Measurements from ENCODE around the gene FBXO15.

The FBXO15 gene

DNA sequence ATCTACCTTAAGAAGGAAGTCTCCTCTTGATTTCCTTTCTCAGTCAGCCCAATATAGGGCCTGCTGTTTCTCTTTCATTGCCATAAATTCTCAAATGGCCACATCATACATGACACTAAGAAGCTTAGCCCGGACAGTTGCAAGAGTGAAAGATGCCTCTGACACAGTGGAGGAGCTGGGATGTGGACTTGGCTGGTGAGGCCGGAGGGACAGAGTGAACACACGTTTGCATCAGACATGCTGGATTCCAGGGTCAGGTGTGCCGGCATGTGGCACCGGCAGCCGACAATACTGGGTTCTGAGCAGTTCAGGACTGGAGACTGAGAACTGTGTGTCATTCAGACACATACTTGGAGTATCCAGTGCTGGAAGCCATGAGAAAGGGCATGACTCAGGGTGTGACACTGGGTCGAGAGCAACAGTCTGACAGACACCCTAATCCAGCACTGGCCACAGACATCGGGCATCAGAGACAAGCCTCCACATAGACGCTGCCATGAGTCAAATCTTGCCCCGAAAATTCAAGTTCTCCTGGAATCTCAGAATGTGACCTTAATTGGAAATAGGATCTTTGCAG, 32.1 kb upstream of the FBXO15 start:
- H3K36me3 ChIP-seq (ENCODE audit: insufficient read depth, low read length): no peaks in the 10 kb centered on the region
- H3K9ac ChIP-seq (ENCODE audit: low read depth, low read length): no peak overlapping the region
- 84% methylated on average over 10 of the region's 10 CpGs for WGBS
- H3K27me3 ChIP-seq (ENCODE audit: insufficient read depth, low read length): no peaks in the 10 kb centered on the region
- no peak overlapping the region for H3K4me3 ChIP-seq (ENCODE audit: low read length)
- peaks cover 14% of the 10 kb centered on the region for H3K4me1 ChIP-seq (ENCODE audit: insufficient read depth, low read length)
- H3K27ac ChIP-seq (ENCODE audit: low read depth, low read length): no peak overlapping the region
- H3K9me3 ChIP-seq (ENCODE audit: insufficient read depth, low read depth, low read length): no peaks in the 10 kb centered on the region

DNA sequence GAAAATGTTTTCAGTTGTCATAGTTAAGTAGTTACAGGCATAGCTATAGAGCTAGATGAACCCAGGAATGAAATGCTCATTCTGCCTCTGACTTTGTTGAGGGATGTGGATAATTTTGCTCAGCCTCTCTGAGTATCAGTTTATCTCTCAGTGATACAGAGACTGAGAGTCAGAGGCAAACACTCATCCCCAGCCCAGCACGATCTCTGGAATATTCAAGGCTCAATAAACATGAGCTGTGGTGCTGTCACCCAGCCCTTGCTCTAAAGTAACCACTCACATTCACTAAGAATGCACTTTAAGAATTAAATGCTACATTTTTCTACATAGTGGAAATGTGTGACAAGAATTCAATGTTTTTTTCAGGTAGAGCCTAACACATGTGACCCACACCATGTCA, 31.2 kb upstream of the FBXO15 start:
- WGBS: 80% methylated on average over 1 of the region's 1 CpG
- Histone ChIP-seq H3K9me3 (ENCODE audit: insufficient read depth, low read depth, low read length) (no peaks in the 10 kb centered on the region), H3K27ac (ENCODE audit: low read depth, low read length) (no peak overlapping the region), H3K36me3 (ENCODE audit: insufficient read depth, low read length) (no peaks in the 10 kb centered on the region), H3K9ac (ENCODE audit: low read depth, low read length) (no peak overlapping the region), H3K27me3 (ENCODE audit: insufficient read depth, low read length) (no peaks in the 10 kb centered on the region), H3K4me1 (ENCODE audit: insufficient read depth, low read length) (peaks cover 8% of the 10 kb centered on the region), H3K4me3 (ENCODE audit: low read length) (no peak overlapping the region)

DNA sequence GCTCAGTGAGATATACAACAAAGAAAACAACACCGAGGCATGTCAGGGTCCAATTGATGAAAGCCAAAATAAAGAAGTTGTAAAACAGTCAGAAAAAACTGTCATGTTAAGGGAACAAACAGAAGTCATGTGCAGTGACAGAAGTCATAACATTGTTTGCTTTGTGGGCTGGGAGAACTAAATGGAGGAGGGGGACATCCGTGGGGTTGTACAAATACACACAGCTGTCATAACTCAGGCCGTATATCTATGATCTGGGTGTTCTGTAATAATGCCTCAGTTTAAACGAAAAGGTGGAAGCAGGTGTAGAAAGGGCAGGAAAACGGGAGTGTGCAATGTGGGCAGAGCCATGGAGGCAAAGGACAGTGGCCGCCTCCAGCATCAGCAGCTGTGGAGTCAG, 28.0 kb upstream of the FBXO15 start:
- no peak overlapping the region for H3K4me3 ChIP-seq (ENCODE audit: low read length)
- H3K9me3 ChIP-seq (ENCODE audit: insufficient read depth, low read depth, low read length): no peaks in the 10 kb centered on the region
- no peaks in the 10 kb centered on the region for H3K36me3 ChIP-seq (ENCODE audit: insufficient read depth, low read length)
- 93% methylated on average over 6 of the region's 6 CpGs for WGBS
- H3K27ac ChIP-seq (ENCODE audit: low read depth, low read length): no peak overlapping the region
- H3K27me3 ChIP-seq (ENCODE audit: insufficient read depth, low read length): no peaks in the 10 kb centered on the region
- no peak overlapping the region for H3K9ac ChIP-seq (ENCODE audit: low read depth, low read length)
- H3K4me1 ChIP-seq (ENCODE audit: insufficient read depth, low read length): no peaks in the 10 kb centered on the region

DNA sequence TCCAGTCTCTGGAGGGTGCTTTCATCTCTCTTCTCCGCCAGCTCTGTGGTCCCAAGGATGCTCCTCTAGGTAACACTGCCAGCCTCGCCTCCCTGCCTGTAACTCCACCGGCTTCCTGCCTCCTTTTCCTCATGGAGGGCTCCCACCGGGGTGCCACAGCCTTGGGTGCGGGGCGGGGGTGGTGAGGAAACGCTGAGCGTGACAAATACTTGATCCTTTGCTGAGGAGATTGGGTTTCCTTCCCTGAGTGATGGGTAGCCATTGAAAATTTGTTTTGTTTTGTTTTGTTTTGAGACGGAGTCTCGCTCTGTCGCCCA, 25.8 kb upstream of the FBXO15 start:
- 95% methylated on average over 8 of the region's 11 CpGs for WGBS
- Histone ChIP-seq H3K27me3 (ENCODE audit: insufficient read depth, low read length) (no peaks in the 10 kb centered on the region), H3K36me3 (ENCODE audit: insufficient read depth, low read length) (no peaks in the 10 kb centered on the region), H3K9ac (ENCODE audit: low read depth, low read length) (no peak overlapping the region), H3K9me3 (ENCODE audit: insufficient read depth, low read depth, low read length) (no peaks in the 10 kb centered on the region), H3K4me3 (ENCODE audit: low read length) (no peak overlapping the region), H3K4me1 (ENCODE audit: insufficient read depth, low read length) (no peaks in the 10 kb centered on the region), H3K27ac (ENCODE audit: low read depth, low read length) (no peak overlapping the region)

DNA sequence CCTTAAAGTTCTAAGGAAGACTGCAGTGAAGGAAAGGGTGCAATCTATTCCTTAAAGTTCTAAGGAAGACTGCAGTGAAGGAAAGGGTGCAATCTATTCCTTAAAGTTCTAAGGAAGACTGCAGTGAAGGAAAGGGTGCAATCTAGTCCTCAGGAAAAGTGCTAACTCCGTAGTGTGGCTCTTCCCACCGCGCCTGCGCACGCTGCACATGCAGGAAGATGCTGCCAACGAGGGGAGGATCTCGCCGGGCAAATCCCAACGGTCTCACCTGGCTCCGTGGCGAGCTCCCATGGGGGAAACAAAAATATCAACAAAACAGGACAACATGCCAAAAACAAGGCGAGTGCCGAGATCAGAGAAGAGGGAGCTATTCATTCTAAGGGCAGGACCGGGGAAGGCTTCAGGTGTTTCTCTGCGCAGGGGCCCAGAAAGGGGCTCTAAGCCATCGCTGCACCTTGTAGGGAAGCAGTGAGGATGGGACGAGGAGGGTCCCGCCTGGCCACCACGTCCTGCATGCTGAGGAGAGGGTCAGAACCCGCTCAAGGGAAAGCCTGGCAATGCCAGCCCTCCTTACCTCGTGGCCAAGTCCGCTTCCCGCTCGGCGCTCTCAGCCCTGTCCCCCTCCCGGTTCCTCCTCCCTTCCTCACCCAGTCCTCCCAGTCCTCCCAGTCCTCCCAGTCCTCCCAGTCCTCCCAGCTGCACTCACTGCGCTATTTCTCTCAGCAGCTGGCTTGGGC, 25.2 kb upstream of the FBXO15 start:
- no peaks in the 10 kb centered on the region for H3K27me3 ChIP-seq (ENCODE audit: insufficient read depth, low read length)
- no peaks in the 10 kb centered on the region for H3K9me3 ChIP-seq (ENCODE audit: insufficient read depth, low read depth, low read length)
- H3K4me3 ChIP-seq (ENCODE audit: low read length): no peak overlapping the region
- H3K36me3 ChIP-seq (ENCODE audit: insufficient read depth, low read length): no peaks in the 10 kb centered on the region
- H3K4me1 ChIP-seq (ENCODE audit: insufficient read depth, low read length): no peaks in the 10 kb centered on the region
- 92% methylated on average over 27 of the region's 27 CpGs for WGBS
- no peak overlapping the region for H3K9ac ChIP-seq (ENCODE audit: low read depth, low read length)
- no peak overlapping the region for H3K27ac ChIP-seq (ENCODE audit: low read depth, low read length)

DNA sequence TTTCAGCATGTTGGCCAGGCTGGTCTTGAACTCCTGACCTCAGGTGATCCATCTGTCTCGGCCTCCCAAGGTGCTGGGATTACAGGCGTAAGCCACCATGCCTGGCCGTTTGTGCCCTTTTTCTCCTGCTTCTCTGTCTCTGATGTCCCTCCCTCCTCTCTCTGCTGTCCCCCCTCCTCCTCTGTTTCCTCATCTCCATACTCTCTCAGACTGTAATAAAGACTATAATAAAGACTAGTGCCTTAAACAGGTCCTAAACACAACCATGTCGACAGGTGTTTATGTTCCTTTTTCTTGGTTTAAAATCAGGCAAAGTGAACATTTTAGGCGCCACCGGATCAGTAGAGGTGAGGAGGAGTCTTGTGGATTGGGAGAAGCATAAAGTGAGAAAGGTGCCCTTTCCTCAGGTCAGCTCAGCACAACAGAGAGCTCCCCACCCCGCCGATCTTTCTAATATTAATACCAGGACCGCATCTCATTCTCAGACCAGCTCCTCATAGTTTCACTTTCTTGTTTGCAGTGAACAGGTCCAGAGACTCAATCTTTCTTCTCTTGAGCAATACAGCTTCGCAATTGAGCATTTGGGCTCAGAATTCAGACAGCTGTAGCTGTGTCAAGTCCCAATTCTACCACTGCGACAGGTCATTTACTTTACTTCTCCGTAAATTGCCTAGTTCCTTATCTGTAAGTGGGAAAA, 24.4 kb upstream of the FBXO15 start:
- Histone ChIP-seq H3K9me3 (ENCODE audit: insufficient read depth, low read depth, low read length) (no peaks in the 10 kb centered on the region), H3K27ac (ENCODE audit: low read depth, low read length) (no peak overlapping the region), H3K4me1 (ENCODE audit: insufficient read depth, low read length) (no peaks in the 10 kb centered on the region), H3K9ac (ENCODE audit: low read depth, low read length) (no peak overlapping the region), H3K4me3 (ENCODE audit: low read length) (no peak overlapping the region), H3K36me3 (ENCODE audit: insufficient read depth, low read length) (no peaks in the 10 kb centered on the region), H3K27me3 (ENCODE audit: insufficient read depth, low read length) (no peaks in the 10 kb centered on the region)
- 93% methylated on average over 12 of the region's 12 CpGs for WGBS

DNA sequence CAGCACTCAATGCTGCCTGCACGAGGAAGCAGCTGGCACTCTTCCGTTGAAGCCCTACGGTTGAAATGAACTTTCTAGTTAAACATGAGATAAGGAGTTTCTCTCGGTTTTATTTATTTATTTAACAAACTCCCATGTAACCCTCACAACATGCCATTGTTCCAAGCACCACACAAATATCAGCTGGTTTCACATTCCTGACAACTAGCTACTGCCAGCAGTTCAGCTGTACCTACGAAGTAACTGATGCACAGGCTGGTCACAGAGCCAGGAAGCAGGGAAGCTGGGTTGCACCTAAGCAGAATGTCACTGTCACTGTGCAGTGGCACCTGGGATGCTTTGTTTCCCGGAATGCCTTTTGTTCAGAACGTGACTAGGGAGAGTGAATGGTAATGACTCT, 18.8 kb upstream of the FBXO15 start:
- no peak overlapping the region for H3K4me3 ChIP-seq (ENCODE audit: low read length)
- H3K27me3 ChIP-seq (ENCODE audit: insufficient read depth, low read length): no peaks in the 10 kb centered on the region
- H3K9me3 ChIP-seq (ENCODE audit: insufficient read depth, low read depth, low read length): no peaks in the 10 kb centered on the region
- H3K9ac ChIP-seq (ENCODE audit: low read depth, low read length): no peak overlapping the region
- WGBS: 84% methylated on average over 7 of the region's 7 CpGs
- H3K36me3 ChIP-seq (ENCODE audit: insufficient read depth, low read length): no peaks in the 10 kb centered on the region
- no peak overlapping the region for H3K27ac ChIP-seq (ENCODE audit: low read depth, low read length)
- H3K4me1 ChIP-seq (ENCODE audit: insufficient read depth, low read length): no peaks in the 10 kb centered on the region

DNA sequence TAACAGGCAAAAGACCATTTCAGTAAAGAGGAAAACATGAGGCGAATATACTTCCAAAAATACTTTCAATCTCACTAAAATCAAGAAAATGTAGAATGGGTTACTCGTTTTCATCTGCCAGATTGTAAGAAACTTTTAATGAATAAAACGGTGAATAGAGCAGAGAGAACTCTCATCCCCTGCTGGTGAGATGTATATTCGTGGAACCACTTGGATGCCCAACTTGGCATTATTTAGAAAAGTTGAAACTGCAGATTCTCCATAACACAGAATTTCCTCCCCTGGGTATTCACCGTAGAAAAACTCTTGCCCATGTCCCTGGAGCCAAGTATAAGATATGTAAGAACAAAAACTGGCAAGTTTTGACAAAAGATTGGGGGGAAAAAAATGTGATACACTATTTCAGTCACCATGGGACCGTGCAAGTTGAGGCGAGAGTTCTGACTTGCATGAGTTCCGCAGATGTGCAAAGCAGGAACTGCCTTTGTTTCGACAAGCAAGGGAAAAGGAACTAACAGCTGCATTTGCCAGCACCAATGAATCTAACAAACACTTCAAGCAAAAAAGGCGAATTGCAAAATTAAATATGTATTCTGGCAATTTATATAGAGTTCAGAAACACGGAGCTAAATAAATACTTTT, 15.5 kb upstream of the FBXO15 start:
- no peaks in the 10 kb centered on the region for H3K9me3 ChIP-seq (ENCODE audit: insufficient read depth, low read depth, low read length)
- H3K27me3 ChIP-seq (ENCODE audit: insufficient read depth, low read length): no peaks in the 10 kb centered on the region
- no peak overlapping the region for H3K27ac ChIP-seq (ENCODE audit: low read depth, low read length)
- 98% methylated on average over 10 of the region's 11 CpGs for WGBS
- no peaks in the 10 kb centered on the region for H3K4me1 ChIP-seq (ENCODE audit: insufficient read depth, low read length)
- H3K4me3 ChIP-seq (ENCODE audit: low read length): no peak overlapping the region
- H3K36me3 ChIP-seq (ENCODE audit: insufficient read depth, low read length): peaks cover 26% of the 10 kb centered on the region
- H3K9ac ChIP-seq (ENCODE audit: low read depth, low read length): no peak overlapping the region

DNA sequence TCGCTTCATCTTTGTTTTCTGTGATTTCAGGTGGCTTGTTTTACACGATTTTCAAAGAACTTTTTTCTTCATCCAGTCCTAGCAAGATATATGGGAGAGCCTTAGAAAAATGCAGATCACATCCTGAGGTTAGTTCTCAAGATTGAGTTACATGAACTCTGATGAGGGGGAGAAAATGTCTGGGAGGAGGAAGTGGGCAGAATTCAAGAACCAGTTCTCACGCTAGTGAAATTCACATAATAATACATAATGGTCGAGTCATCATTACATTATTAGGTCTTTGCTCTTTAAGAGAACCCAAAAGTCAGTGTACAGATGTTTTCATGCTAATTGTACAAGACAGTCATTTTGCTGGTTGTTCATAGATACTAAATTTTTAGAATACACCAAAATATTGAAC, 7.6 kb upstream of the FBXO15 start:
- Histone ChIP-seq H3K9ac (ENCODE audit: low read depth, low read length) (no peak overlapping the region), H3K36me3 (ENCODE audit: insufficient read depth, low read length) (peaks cover 66% of the 10 kb centered on the region), H3K27ac (ENCODE audit: low read depth, low read length) (no peak overlapping the region), H3K9me3 (ENCODE audit: insufficient read depth, low read depth, low read length) (no peaks in the 10 kb centered on the region), H3K4me1 (ENCODE audit: insufficient read depth, low read length) (no peaks in the 10 kb centered on the region), H3K4me3 (ENCODE audit: low read length) (no peak overlapping the region), H3K27me3 (ENCODE audit: insufficient read depth, low read length) (no peaks in the 10 kb centered on the region)
- 100% methylated on average over 4 of the region's 4 CpGs for WGBS

DNA sequence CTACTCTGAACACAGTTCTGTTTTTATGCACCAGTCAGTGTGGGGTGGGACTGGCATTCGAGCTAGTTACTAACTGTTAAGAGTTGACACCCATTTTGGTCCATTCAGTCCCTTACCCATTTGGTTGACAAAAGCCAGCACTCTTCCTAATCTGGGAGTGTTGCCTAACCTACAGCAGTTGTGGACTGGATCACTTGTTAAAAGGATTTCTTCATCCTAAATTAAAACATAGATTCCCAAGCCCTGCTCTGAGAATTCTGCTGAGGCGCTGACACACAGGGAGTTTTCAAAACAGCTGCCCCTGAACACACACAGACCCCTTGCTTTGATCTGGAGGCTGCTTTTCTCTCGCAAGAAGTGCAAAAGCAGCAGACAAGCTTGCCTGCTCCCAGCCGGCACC, 7.1 kb upstream of the FBXO15 start:
- WGBS: 97% methylated on average over 4 of the region's 4 CpGs
- Histone ChIP-seq H3K4me3 (ENCODE audit: low read length) (no peak overlapping the region), H3K9me3 (ENCODE audit: insufficient read depth, low read depth, low read length) (no peaks in the 10 kb centered on the region), H3K4me1 (ENCODE audit: insufficient read depth, low read length) (peaks cover under 1% of the 10 kb centered on the region; the same call in 1 of the 2 replicates), H3K9ac (ENCODE audit: low read depth, low read length) (no peak overlapping the region), H3K27ac (ENCODE audit: low read depth, low read length) (no peak overlapping the region), H3K36me3 (ENCODE audit: insufficient read depth, low read length) (peaks cover 62% of the 10 kb centered on the region), H3K27me3 (ENCODE audit: insufficient read depth, low read length) (no peaks in the 10 kb centered on the region)

DNA sequence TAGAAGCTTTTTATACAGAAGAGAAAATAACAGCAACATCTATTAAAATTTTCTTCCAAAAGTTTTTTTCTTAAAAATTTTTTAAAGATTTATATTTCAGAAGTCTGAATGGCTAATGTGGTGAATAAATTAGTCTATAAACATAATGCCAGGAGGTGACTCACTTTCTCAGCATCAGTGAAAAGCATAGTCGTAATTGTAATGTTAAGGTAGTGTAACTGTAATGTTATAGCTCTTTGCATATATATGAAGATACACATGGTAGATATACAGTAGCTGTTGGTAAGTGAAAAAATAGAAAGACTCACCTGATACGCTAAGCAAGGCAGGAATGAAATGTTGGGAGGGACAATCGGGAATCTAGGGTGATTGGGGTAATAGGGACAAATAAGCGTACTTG, 6.2 kb upstream of the FBXO15 start:
- no peak overlapping the region for H3K9ac ChIP-seq (ENCODE audit: low read depth, low read length)
- no peak overlapping the region for H3K4me3 ChIP-seq (ENCODE audit: low read length)
- WGBS: 93% methylated on average over 3 of the region's 4 CpGs
- no peaks in the 10 kb centered on the region for H3K9me3 ChIP-seq (ENCODE audit: insufficient read depth, low read depth, low read length)
- H3K27ac ChIP-seq (ENCODE audit: low read depth, low read length): no peak overlapping the region
- no peaks in the 10 kb centered on the region for H3K27me3 ChIP-seq (ENCODE audit: insufficient read depth, low read length)
- H3K36me3 ChIP-seq (ENCODE audit: insufficient read depth, low read length): peaks cover 52% of the 10 kb centered on the region
- peaks cover 6% of the 10 kb centered on the region; the same call in 1 of the 2 replicates for H3K4me1 ChIP-seq (ENCODE audit: insufficient read depth, low read length)

All from HUES64 (cell line).